GDM1 (cell line): ENCODE data around the gene IP6K1.

ENCODE experiments used
- DNase-seq: peaks from one replicate; lab custom pipeline; 2025; lab: John Stamatoyannopoulos, UW

The IP6K1 gene

DNA sequence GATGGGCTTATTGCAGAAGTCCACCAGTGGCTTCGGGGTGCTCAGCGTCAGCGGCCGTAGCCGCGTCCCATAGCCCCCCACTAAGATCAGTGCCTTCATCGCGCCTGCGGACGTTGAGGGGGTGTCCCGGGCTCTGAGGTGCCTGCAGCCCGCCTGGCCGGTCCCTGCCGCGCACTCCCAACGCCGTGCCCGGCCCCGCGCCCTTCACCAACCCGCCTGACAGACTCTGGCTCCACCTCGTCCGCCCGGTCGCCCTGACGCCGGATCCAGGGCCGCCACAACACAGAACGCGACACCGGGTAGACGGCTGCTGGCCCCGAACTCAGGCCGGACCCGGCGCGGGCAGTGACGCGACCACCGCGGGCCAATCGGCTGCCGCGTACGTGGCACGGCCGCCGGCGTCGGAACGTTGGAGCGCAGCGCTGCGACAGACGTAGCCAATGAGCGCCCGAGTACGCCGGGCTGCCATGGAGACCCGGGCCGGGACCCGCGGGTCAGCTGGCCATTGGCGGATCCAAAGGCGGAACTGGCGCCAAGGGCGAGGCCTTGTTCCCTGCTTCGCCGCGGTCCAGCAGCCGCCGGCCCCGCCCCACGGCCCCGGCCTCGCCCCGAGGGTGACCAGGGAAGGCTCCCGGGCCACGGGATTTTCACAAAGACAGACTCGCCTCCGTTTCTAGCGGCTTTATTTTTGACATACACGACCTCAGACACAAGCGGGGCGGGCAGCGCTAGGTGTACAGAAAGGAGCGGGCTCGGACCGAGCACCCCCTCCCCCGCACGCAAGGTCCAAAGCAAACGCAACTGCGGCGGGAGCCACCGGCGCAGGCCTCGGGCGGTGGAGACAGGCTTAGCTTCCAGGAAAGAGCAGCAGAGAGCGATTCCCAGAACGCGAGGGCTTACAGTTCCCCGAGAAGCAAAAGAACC lies 62.5 kb downstream of the IP6K1 start, which contains the start of gene GMPPB:
TSS of gene GMPPB (minus strand) at position 324 of the 924 bp plus-strand sequence. CDS start at position 99, 225 bp downstream.
- DNase-seq, result peak; percentile 97

DNA sequence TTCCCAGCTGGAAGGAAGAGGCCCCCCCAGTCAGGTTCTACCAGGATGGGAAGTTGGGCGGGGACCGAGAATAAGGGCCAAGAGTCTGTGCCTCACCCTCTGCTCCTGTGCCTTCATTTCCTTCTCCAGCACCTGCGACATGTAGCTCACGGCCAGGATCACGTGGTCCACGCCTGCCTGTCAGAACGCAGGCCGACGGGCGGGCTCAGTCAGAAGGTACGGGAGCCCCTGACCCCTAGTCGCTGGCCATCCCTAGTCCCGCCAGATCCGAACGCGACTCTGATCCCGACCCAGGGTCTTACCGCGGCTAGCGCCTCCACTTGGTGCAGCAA lies 63.1 kb downstream of the IP6K1 start:
- no peak for DNase-seq

- no peak for DNase-seq
These were observed 63.4 kb downstream of the IP6K1 start for GRCh38 chr3:49722896-49723295.

GRCh38 chr3:49721896-49722781 lies 64.2 kb downstream of the IP6K1 start:
- no peak for DNase-seq

DNA sequence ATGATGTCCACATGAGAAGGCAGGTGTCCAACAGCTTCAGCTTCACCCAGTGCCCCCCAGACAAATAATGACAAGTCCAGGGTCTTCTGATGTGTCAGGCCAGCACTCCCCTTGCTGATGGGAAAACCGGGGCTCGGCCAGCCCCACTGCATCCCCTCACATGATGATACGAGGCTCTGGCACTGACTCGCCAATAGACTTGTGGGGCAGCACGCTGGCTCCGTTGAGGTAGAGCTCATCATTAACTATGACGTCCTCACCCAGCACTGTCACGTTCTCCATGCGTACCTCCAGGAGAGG lies 64.8 kb downstream of the IP6K1 start:
- DNase-seq, result no peak

DNA sequence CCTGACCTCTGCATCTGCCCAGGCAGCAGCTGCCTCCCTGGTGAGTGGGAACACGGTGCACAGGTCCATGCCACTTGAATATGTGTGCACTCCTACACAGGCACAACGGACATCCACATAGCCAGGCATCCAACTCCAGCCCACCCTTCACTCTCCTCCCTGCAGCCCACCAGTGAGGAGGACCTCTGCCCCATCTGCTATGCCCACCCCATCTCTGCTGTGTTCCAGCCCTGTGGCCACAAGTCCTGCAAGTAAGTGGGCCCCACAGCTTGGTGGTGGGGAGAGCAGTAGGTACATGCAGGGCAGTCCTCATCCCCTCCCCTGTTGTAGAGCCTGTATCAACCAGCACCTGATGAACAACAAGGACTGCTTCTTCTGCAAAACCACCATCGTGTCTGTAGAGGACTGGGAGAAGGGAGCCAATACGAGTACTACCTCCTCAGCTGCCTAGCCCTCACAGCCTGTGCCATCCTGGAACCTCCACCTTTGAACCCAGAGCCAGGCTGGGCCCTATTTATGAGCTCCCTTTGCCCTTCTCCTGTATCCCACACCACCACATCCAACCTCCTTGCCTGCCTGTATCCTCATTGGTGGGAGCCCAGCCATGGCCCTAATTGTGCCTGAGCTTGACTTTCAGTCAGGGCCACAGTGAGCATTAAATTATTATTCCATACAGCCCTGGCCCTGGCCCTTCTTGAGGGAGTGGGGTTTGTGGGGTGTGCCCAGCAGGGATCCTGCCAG lies 65.3 kb downstream of the IP6K1 start:
- no peak for DNase-seq

GRCh38 chr3:49719214-49719884 lies 67.0 kb downstream of the IP6K1 start, which contains the start of gene AMIGO3:
AMIGO3 (minus strand) TSS chr3:49719684; CDS start chr3:49719465, 219 bp downstream.
- DNase-seq, result peak; percentile 57

DNA sequence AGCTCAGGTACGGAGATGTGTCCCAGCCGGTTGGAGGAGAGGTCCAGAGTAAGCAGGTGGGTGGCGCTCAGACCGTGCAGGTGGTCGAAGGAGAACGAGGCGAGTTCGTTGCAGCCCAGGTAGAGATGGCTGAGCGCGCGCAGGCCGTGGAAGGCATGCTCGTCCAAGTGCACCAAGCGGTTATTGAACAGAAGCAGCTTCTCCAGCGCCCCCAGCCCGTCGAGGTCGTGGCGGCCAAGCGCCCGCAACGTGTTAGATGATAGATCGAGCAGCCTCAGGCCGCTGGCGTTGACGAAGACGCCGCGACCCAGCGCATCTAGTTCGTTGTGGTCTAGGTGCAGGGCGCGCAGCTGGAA lies 67.5 kb downstream of the IP6K1 start:
- DNase-seq, result no peak

- no peak for DNase-seq
These were observed 68.1 kb downstream of the IP6K1 start for GRCh38 chr3:49717959-49718857.

GRCh38 chr3:49717211-49717958 lies 69.0 kb downstream of the IP6K1 start:
- no peak for DNase-seq

DNA sequence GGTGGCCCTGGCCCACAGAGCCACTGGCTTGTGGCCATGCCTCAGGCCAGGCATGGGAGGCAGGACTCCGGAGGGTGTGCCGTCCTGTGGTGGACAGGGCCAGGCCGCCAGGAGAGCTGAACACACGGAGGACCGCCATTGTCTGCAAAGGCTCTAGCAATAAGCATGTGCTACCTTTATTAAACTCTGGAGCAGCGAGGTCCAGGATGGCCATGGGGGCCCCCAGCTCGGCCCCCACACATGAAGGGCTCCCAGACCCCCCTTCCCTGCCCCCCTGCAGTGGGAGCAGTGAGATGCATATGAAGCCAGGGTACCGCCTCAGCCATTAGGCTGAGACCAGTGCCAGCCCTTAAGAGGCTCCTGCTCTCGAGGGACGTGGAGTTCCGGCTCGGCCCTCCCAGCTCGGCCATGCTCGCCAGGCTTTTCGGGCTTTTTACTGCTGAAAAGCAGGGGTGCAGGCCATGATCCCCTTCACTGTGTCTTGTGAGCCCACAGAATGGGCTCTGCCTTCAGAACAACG lies 69.6 kb downstream of the IP6K1 start:
- no peak for DNase-seq

DNA sequence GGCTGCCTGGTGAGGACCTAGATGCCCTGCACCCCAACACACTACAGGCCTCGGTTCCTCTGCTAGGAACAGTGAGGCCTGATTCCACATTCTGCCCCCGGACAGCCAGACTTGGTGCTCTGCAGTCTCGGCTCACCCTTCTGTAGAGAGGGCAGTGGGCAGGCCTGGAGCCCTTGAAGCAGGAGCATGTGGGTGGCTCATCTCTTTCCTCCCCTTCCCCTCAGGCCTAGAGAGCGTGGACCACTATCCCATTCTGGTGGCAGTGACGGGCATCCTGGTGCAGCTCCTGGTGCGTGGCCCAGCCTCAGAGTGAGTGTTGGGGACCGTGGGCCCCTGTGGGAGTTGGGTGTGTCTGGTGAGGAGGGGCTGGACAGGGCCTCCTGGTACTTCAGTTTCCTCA lies 70.2 kb downstream of the IP6K1 start:
- DNase-seq, result no peak

DNA sequence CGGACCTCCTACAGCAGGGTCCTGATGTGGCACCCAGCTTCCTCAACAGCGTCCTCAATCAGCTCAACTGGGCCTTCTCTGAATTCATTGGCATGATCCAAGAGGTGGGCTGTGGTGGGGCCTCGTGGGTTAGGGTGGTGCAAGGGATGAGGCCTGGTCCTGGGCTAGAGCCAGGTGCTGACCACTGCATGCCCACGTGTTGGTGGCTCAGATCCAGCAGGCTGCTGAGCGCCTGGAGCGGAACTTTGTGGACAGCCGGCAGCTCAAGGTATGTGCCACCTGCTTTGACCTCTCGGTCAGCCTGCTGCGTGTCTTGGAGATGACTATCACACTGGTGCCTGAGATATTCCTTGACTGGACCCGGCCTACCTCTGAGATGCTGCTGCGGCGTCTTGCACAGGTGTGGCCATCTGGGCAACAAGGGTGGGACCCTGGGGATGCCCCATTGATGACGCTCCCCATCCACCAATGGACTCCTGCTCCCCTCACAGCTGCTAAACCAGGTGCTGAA lies 70.7 kb downstream of the IP6K1 start:
- DNase-seq, result no peak

- no peak for DNase-seq
These were observed 71.4 kb downstream of the IP6K1 start for GRCh38 chr3:49714728-49715550.

DNA sequence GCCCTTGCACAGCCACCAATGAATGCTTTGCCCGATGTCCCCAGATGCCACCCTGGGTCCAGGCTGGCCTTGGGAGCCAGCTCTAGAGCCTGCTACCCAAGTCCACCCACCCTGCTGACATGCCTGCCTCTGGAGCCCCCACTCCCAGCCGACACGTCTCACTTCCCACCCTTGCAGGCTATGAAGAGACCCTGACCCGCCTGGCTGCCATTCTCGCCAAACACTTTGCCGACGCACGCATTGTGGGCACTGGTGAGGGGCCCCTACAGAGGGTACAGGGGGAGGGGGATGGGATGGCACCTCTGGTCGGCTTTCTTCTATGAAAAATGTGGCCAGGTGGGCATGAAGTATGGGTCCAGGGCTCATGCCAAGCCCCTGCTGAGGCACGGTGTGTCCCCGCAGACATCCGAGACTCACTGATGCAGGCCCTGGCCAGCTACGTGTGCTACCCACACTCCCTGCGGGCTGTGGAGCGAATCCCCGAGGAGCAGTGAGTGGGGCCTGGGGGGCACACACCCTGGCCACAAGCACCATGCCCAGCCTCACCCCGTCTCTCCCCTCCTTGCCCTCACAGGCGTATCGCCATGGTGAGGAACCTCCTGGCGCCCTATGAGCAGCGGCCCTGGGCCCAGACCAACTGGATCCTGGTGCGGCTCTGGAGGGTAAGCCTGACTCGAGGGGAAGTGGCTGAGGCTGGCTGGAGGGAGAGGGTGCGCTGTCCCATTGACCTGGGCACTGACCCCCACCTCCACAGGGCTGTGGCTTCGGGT lies 72.8 kb downstream of the IP6K1 start:
- no peak for DNase-seq

- no peak for DNase-seq
These were observed 73.6 kb downstream of the IP6K1 start for GRCh38 chr3:49712631-49713317.

- DNase-seq, result no peak
These were observed 74.2 kb downstream of the IP6K1 start for GRCh38 chr3:49712166-49712565.
